GM12878 (cell line): Measurements from ENCODE around the gene CDKN1C.

Source experiments
- BCL11A ChIP-seq: IDR thresholded peaks from 2 replicates; pipeline ENCODE4 v1.6.1; 2011; ENCODE audit warnings: low read depth, low read length
- EP300 ChIP-seq, 2 experiments: fragments of 150-350 bp in 1 of 2; IDR thresholded peaks; 2 replicates each; pipeline ENCODE4 v1.6.1; 2011 to 2012; ENCODE audit warnings: low read depth in 2 of 2, low read length in 2 of 2, borderline replicate concordance in 1 of 2, improper control_type of control experiment in 1 of 2, inconsistent platforms in 1 of 2; ENCODE audit not compliant: control insufficient read depth in 1 of 2
- EZH2 ChIP-seq: IDR thresholded peaks from 2 replicates; pipeline ENCODE4 v1.6.1; 2012; ENCODE audit warnings: low read depth, mild to moderate bottlenecking, control low read depth, inconsistent platforms, low read length, borderline replicate concordance; ENCODE audit not compliant: control insufficient read depth
- HDAC6 ChIP-seq: fragments of 200-600 bp; sonication (generic); IDR thresholded peaks from one replicate; pipeline ENCODE4 v1.8.0; 2017; ENCODE audit warnings: antibody characterized with exemption; ENCODE audit not compliant: unreplicated experiment
- POLR2A ChIP-seq: IDR thresholded peaks from 2 replicates; pipeline ENCODE4 v1.6.1; 2011; ENCODE audit warnings: low read depth, mild to moderate bottlenecking, low read length
- SREBF2 ChIP-seq: IDR thresholded peaks from 2 replicates; pipeline ENCODE4 v1.6.1; 2012; ENCODE audit warnings: mild to moderate bottlenecking, low read length
- YY1 ChIP-seq: IDR thresholded peaks from 2 replicates; pipeline ENCODE4 v1.6.1; 2011; ENCODE audit warnings: low read depth, mild to moderate bottlenecking, low read length
- ZNF24 ChIP-seq: fragments of 450-650 bp; IDR thresholded peaks from 2 replicates; pipeline ENCODE4 v1.6.1; 2017; ENCODE audit warnings: antibody characterized with exemption, mild to moderate bottlenecking

- TF ChIP-seq HDAC6 (no peak), YY1 (no peak), EZH2 (no peak), BCL11A (no peak), SREBF2 (no peak), POLR2A (no peak), ZNF24 (no peak), EP300 (IDR thresholded peaks at IDR 0.05; ENCODE audit: borderline replicate concordance in 1 of 2, control insufficient read depth in 1 of 2, low read depth in 2 of 2, low read length in 2 of 2) (no peak)
These were observed 41.1 kb upstream of the CDKN1C start for GRCh38 chr11:2926611-2927051.
